HCT116 (cell line): ENCODE results near the gene BBS9. TPM values are rescaled to one million over a fixed set of nuclear protein-coding genes. Genes with fewer than 3 reads are reported as not detected.

Experiments used
- ATAC-seq: fragments of 200-7000 bp; cut with Tn5 transposase; 2 replicates; pipeline ENCODE4 v1.9.1; 2020; ENCODE audit warnings: mild to moderate bottlenecking, moderate library complexity
- BruUV-seq: library from RNA; stranded (reverse); fragments of 400-500 nt; replicated peaks from 2 replicates; lab custom pipeline; 2021; lab: Mats Ljungman, UMichigan
- CTCF ChIA-PET: fragments of 300-600 bp; sonication (Branson Sonifier 250); formaldehyde crosslinking; loops from one replicate; lab custom pipeline; 2021; ENCODE audit warnings: antibody characterized with exemption; lab: Charles Lee
- POLR2A ChIA-PET: fragments of 300-600, 350-600 bp; sonication (Branson Sonifier 250); formaldehyde crosslinking; loops from one replicate; lab custom pipeline; 2021; ENCODE audit warnings: antibody characterized with exemption; lab: Charles Lee
- RAD21 ChIA-PET, 2 experiments: fragments of 300-600 bp; sonication (Branson Sonifier 250); formaldehyde crosslinking; loops; one replicate each; lab custom pipeline; 2023; ENCODE audit warnings: low total read pairs in 2 of 2; ENCODE audit not compliant: uncharacterized antibody in 2 of 2, unreplicated experiment in 2 of 2, low non-redundant PET in 1 of 2; lab: Charles Lee
- DNase-seq: peaks from one replicate; pipeline ENCODE4 v3.0.0-alpha.2; 2010; ENCODE audit warnings: low read depth, low spot score
- H2AFZ ChIP-seq: fragments of 200-600 bp; shearing (Covaris generic), sonication (generic); 2 replicates; pipeline ENCODE4 v1.6.1; 2017; ENCODE audit warnings: low read depth, mixed run types, mixed read lengths, antibody characterized with exemption, low read length; ENCODE audit not compliant: poor library complexity, severe bottlenecking
- H3K27ac ChIP-seq: 2 replicates; pipeline ENCODE4 v1.5.1; 2012; ENCODE audit warnings: low read depth, low read length
- H3K27me3 ChIP-seq: fragments of 200-600 bp; sonication (generic); 2 replicates; pipeline ENCODE4 v1.6.1; 2016; ENCODE audit warnings: mixed run types, low read length, mixed read lengths; ENCODE audit not compliant: insufficient read depth
- H3K36me3 ChIP-seq, 2 experiments: fragments of 200-500 bp in 1 of 2; fragments of 200-600 bp in 1 of 2; sonication (Bioruptor generic) in 1 of 2; sonication (generic) in 1 of 2; 2 replicates each; pipeline versions ENCODE4 v1.5.1 to v1.6.1; 2014 to 2016; ENCODE audit warnings: low read length in 2 of 2, inconsistent platforms in 1 of 2, mixed read lengths in 1 of 2, mixed run types in 1 of 2; ENCODE audit not compliant: insufficient read depth in 2 of 2, control insufficient read depth in 1 of 2
- H3K4me1 ChIP-seq, 2 experiments: fragments of 200-600 bp in 1 of 2; sonication (generic) in 1 of 2; 2 replicates each; pipeline versions ENCODE4 v1.5.1 to v1.6.1; 2012 to 2017; ENCODE audit warnings: low read length in 2 of 2, inconsistent platforms in 1 of 2, mild to moderate bottlenecking in 1 of 2, mixed read lengths in 1 of 2, mixed run types in 1 of 2, moderate library complexity in 1 of 2; ENCODE audit not compliant: insufficient read depth in 2 of 2, control insufficient read depth in 1 of 2
- H3K4me2 ChIP-seq: fragments of 200-600 bp; sonication (generic); 2 replicates; pipeline ENCODE4 v1.6.1; 2017; ENCODE audit warnings: mixed run types, low read length, mixed read lengths
- H3K4me3 ChIP-seq, 2 experiments: fragments of 200-600 bp in 1 of 2; sonication (generic) in 1 of 2; replicated peaks in 1 of 2; 2 replicates each; pipeline ENCODE4 v1.5.1; 2011 to 2016; ENCODE audit warnings: low read length in 2 of 2, control low read depth in 1 of 2, low read depth in 1 of 2, mild to moderate bottlenecking in 1 of 2, mixed read lengths in 1 of 2, mixed run types in 1 of 2
- H3K79me2 ChIP-seq: fragments of 200-600 bp; sonication (generic); 2 replicates; pipeline ENCODE4 v1.6.1; 2017; ENCODE audit warnings: mild to moderate bottlenecking, mixed run types, low read length, moderate library complexity, mixed read lengths; ENCODE audit not compliant: insufficient read depth
- H3K9ac ChIP-seq: fragments of 200-600 bp; sonication (generic); 2 replicates; pipeline ENCODE4 v1.6.1; 2016; ENCODE audit warnings: low read length, mixed read lengths
- H3K9me2 ChIP-seq: fragments of 200-600 bp; sonication (generic), shearing (Covaris generic); 2 replicates; pipeline ENCODE4 v1.6.1; 2017; ENCODE audit warnings: mixed run types, mild to moderate bottlenecking, moderate library complexity; ENCODE audit not compliant: insufficient read depth
- H3K9me3 ChIP-seq, 2 experiments: fragments of 200-500 bp in 1 of 2; fragments of 200-600 bp in 1 of 2; sonication (Bioruptor generic) in 1 of 2; sonication (generic) in 1 of 2; 2 replicates each; pipeline ENCODE4 v1.6.1; 2014 to 2017; ENCODE audit warnings: low read length in 2 of 2, mixed read lengths in 2 of 2, inconsistent platforms in 1 of 2, low read depth in 1 of 2, mild to moderate bottlenecking in 1 of 2, mixed run types in 1 of 2, moderate library complexity in 1 of 2; ENCODE audit not compliant: control insufficient read depth in 1 of 2, insufficient read depth in 1 of 2
- H4K20me1 ChIP-seq: fragments of 200-600 bp; sonication (generic), shearing (Covaris generic); 2 replicates; pipeline ENCODE4 v1.6.1; 2017; ENCODE audit warnings: mixed run types, mild to moderate bottlenecking, moderate library complexity; ENCODE audit not compliant: insufficient read depth
- CBX3 ChIP-seq: IDR thresholded peaks from 2 replicates; pipeline ENCODE4 v1.6.1; 2012; ENCODE audit warnings: low read depth
- CEBPB ChIP-seq: IDR thresholded peaks from 2 replicates; pipeline ENCODE4 v1.6.1; 2012; ENCODE audit warnings: low read depth
- JUND ChIP-seq: IDR thresholded peaks from 2 replicates; pipeline ENCODE4 v1.6.1; 2012
- SIN3A ChIP-seq: IDR thresholded peaks from 2 replicates; pipeline ENCODE4 v1.6.1; 2012; ENCODE audit warnings: low read depth
- SRF ChIP-seq: IDR thresholded peaks from 2 replicates; pipeline ENCODE4 v1.6.1; 2012; ENCODE audit warnings: low read depth
- YY1 ChIP-seq: IDR thresholded peaks from 2 replicates; pipeline ENCODE4 v1.6.1; 2011; ENCODE audit warnings: low read length, low read depth, moderate library complexity, mild to moderate bottlenecking; ENCODE audit not compliant: insufficient replicate concordance; ENCODE audit errors: extremely low read depth
- ZFX ChIP-seq: fragments of 450-650 bp; IDR thresholded peaks from 2 replicates; pipeline ENCODE4 v1.6.1; 2017
- intact Hi-C: fragments of 100-400 bp; cut with micrococcal nuclease; formaldehyde crosslinking; loops from 2 replicates; pipeline ENCODE4 v1.10.0; 2022
- total RNA-seq: library from RNA; stranded (reverse); gene quantifications from one replicate; pipeline ENCODE4 v1.2.1, GENCODE V29; 2021; ENCODE audit not compliant: unreplicated experiment
- TF ChIP-seq, protein P1 (sequence below): IDR thresholded peaks from 2 replicates; pipeline ENCODE4 v1.6.1; 2012

BBS9 gene
- total RNA-seq, 1 experiment from 2014 or later = 7.1 TPM

DNA sequence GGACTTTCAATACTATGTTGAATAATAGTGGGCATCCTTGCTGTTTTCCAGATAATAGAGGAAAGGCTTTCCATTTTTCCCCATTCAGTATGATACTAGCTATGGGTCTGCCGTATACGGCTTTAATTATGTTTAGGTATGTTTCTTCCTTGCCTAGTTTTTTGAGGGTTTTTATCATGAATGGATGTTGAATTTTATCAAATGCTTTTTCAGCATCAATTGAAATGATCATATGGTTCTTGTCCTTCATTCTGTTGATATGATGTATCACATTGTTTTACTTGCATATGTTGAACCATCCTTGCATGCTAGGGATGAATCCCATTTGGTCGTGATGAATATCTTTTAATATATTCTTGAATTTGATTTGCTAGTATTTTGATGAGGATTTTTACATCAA lies 11.0 kb upstream of the BBS9 start:
- DNase-seq = no peak
- Histone ChIP-seq H3K9ac (no peak overlapping the region), H3K4me2 (no peak overlapping the region), H3K79me2 (no peaks in the 10 kb centered on the region), H3K4me3 (no peak overlapping the region), H3K9me3 (peaks cover 0 to 4% of the 10 kb centered on the region in 2 experiments; a peak in 1 of 4 replicates), H3K27ac (no peak overlapping the region), H3K4me1 (no peaks in the 10 kb centered on the region), H3K27me3 (no peaks in the 10 kb centered on the region), H2AFZ (no peak overlapping the region), H3K9me2 (no peaks in the 10 kb centered on the region), H3K36me3 (no peaks in the 10 kb centered on the region), H4K20me1 (no peaks in the 10 kb centered on the region)
- CTCF ChIA-PET = no interaction called here
- no peak for TF ChIP-seq CBX3
- RAD21 ChIA-PET = no interaction called here
- intact Hi-C loops = no loop called here
- POLR2A ChIA-PET = no interaction called here
- ATAC-seq = no peak
- no TSS peak for BruUV-seq

DNA sequence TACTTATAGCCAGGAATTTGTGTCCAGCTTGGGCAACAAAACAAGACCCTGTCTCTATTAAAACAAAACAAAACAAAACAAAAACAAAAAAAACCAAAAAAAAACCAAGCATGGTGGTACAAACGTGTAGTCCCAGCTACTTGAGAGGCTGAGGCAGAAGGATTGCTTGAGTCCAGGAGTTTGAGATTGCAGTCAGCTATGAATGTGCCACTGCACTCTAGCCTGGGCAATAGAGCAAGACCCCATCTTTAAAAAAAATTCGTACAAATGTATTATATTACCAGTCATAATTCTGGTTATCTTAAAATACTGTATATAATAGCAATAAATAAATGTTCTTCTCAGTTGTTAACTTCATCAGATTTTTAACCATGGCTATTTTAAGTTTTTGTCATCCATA lies 2.3 kb upstream of the BBS9 start:
- Histone ChIP-seq H3K27me3 (no peaks in the 10 kb centered on the region), H3K4me1 (peaks cover 8 to 11% of the 10 kb centered on the region in 2 experiments; a peak in 3 of 4 replicates), H3K79me2 (no peaks in the 10 kb centered on the region), H4K20me1 (no peaks in the 10 kb centered on the region), H3K9me2 (no peaks in the 10 kb centered on the region), H3K4me2 (no peak overlapping the region), H3K36me3 (no peaks in the 10 kb centered on the region), H3K9ac (no peak overlapping the region), H3K9me3 (no peaks in the 10 kb centered on the region), H3K4me3 (no peak overlapping the region), H3K27ac (no peak overlapping the region), H2AFZ (no peak overlapping the region)
- no peak for ATAC-seq
- intact Hi-C loops = no loop called here
- BruUV-seq = no TSS peak
- no peak for DNase-seq
- ChIA-PET POLR2A (no interaction called here), RAD21 (no interaction called here), CTCF (no interaction called here)
- TF ChIP-seq JUND (no peak), SRF (no peak), ZFX (no peak), YY1 (no peak), CEBPB (no peak), SIN3A (no peak)
- TF ChIP-seq, protein P1, sequence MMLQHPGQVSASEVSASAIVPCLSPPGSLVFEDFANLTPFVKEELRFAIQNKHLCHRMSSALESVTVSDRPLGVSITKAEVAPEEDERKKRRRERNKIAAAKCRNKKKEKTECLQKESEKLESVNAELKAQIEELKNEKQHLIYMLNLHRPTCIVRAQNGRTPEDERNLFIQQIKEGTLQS = no peak
